GM23338 (cell line): ENCODE results near the gene SERPINE2.

ENCODE experiments used
- CREB1 ChIP-seq: fragments of 250-450 bp; sonication (Bioruptor Pico); IDR thresholded peaks from 2 replicates; pipeline ENCODE4 v1.5.0; 2020; ENCODE audit warnings: low read depth, mild to moderate bottlenecking, moderate library complexity
- CTCF ChIP-seq, 2 experiments: fragments of 200-600 bp in 1 of 2; sonication (generic) in 1 of 2; conservative IDR thresholded peaks; 2 replicates each; pipeline versions ENCODE4 v1.5.1 to v1.6.1; 2016 to 2017; ENCODE audit warnings: antibody characterized with exemption in 2 of 2, low read depth in 2 of 2, mild to moderate bottlenecking in 2 of 2, moderate library complexity in 1 of 2
- ETS1 ChIP-seq: IDR thresholded peaks from 2 replicates; pipeline ENCODE4 v1.6.1; 2016; ENCODE audit warnings: antibody characterized with exemption
- EZH2 ChIP-seq: fragments of 200-600 bp; sonication (generic); IDR thresholded peaks from one replicate; pipeline ENCODE4 v1.8.0; 2017; ENCODE audit warnings: antibody characterized with exemption, mild to moderate bottlenecking, low read depth; ENCODE audit not compliant: unreplicated experiment
- EZH2phosphoT487 ChIP-seq: fragments of 200-600 bp; sonication (generic); IDR thresholded peaks from one replicate; pipeline ENCODE4 v1.8.1; 2018; ENCODE audit warnings: antibody characterized with exemption; ENCODE audit not compliant: unreplicated experiment
- JUNB ChIP-seq: IDR thresholded peaks from one replicate; pipeline ENCODE4 v1.6.1; 2016; ENCODE audit warnings: antibody characterized with exemption; ENCODE audit not compliant: unreplicated experiment
- NANOG ChIP-seq: IDR thresholded peaks from 2 replicates; pipeline ENCODE4 v1.6.1; 2016; ENCODE audit warnings: antibody characterized with exemption, borderline replicate concordance
- POLR2AphosphoS5 ChIP-seq: IDR thresholded peaks from 2 replicates; pipeline ENCODE4 v1.6.1; 2016; ENCODE audit warnings: antibody characterized with exemption, low read depth
- ZNF331 ChIP-seq: fragments of 250-450 bp; sonication (Bioruptor Pico); IDR thresholded peaks from 2 replicates; pipeline ENCODE4 v1.5.0; 2020; ENCODE audit warnings: low read depth, mild to moderate bottlenecking, moderate library complexity
- TF ChIP-seq, protein P1 (sequence below): IDR thresholded peaks from one replicate; pipeline ENCODE4 v1.6.1; 2018; ENCODE audit warnings: antibody characterized with exemption; ENCODE audit not compliant: unreplicated experiment

DNA sequence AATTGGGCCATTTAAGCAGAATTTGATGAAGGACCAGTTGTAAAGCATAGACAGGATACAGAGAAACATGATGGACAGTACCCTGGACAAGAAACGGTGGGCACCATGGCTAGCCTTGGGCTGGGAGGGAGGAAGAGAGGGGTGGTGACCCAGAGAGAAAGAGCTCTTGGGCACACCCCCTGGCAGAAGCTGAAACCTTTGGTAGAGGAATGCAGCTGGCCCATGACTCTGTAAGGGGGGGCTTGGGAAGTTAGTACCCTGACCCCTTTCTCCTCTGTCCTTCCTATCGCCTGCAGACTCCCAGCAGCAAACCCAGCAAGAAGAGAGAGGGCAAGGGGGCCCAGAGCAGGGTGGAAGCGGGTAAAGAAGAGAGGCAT is 49.2 kb downstream of the SERPINE2 start:
- TF ChIP-seq EZH2 (no peak), CTCF (conservative IDR thresholded peaks at IDR 0.05; ENCODE audit: low read depth in 2 of 2) (no peak), POLR2AphosphoS5 (no peak), EZH2phosphoT487 (no peak), ETS1 (no peak), CREB1 (no peak), ZNF331 (CRISPR knock-in tag) (no peak), NANOG (no peak), JUNB (no peak)
- TF ChIP-seq, protein P1, sequence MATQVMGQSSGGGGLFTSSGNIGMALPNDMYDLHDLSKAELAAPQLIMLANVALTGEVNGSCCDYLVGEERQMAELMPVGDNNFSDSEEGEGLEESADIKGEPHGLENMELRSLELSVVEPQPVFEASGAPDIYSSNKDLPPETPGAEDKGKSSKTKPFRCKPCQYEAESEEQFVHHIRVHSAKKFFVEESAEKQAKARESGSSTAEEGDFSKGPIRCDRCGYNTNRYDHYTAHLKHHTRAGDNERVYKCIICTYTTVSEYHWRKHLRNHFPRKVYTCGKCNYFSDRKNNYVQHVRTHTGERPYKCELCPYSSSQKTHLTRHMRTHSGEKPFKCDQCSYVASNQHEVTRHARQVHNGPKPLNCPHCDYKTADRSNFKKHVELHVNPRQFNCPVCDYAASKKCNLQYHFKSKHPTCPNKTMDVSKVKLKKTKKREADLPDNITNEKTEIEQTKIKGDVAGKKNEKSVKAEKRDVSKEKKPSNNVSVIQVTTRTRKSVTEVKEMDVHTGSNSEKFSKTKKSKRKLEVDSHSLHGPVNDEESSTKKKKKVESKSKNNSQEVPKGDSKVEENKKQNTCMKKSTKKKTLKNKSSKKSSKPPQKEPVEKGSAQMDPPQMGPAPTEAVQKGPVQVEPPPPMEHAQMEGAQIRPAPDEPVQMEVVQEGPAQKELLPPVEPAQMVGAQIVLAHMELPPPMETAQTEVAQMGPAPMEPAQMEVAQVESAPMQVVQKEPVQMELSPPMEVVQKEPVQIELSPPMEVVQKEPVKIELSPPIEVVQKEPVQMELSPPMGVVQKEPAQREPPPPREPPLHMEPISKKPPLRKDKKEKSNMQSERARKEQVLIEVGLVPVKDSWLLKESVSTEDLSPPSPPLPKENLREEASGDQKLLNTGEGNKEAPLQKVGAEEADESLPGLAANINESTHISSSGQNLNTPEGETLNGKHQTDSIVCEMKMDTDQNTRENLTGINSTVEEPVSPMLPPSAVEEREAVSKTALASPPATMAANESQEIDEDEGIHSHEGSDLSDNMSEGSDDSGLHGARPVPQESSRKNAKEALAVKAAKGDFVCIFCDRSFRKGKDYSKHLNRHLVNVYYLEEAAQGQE = no peak
